ENCODE results near the gene FBXO27. TPM values are rescaled to one million over a fixed set of nuclear protein-coding genes. Genes with fewer than 3 reads are reported as not detected.

FBXO27 gene
- polyA plus RNA-seq, 3 donors: 7.1 to 8.7 (median 7.2) TPM

Other genes with a start within 250 kb of the FBXO27 start
- 1 to 10 TPM in 1 of 3 donors, under 1 TPM in 1, not detected in 1; 0.57 to 2.5 TPM for gene LGALS7B, start 243.3 kb downstream of the FBXO27 start, polyA plus RNA-seq (ENCODE audit: insufficient read length in 3 of 3)
- 1 to 10 TPM; 1.4 to 2.9 (median 2.0) TPM for gene LGALS4, start 219.6 kb downstream of the FBXO27 start, polyA plus RNA-seq (ENCODE audit: insufficient read length in 3 of 3)
- gene ECH1, start 200.8 kb downstream of the FBXO27 start, polyA plus RNA-seq (ENCODE audit: insufficient read length in 3 of 3): 100 to 1,000 TPM; 136 to 158 (median 147) TPM
- gene HNRNPL, start 182.6 kb downstream of the FBXO27 start, polyA plus RNA-seq (ENCODE audit: insufficient read length in 3 of 3): 100 to 1,000 TPM; 449 to 563 (median 527) TPM
- 1 to 10 TPM; 6.0 to 8.9 (median 7.8) TPM for gene RINL, start 154.3 kb downstream of the FBXO27 start, polyA plus RNA-seq (ENCODE audit: insufficient read length in 3 of 3)
- 10 to 100 TPM; 37.1 to 48.7 (median 42.1) TPM for gene SIRT2, start 132.9 kb downstream of the FBXO27 start, polyA plus RNA-seq (ENCODE audit: insufficient read length in 3 of 3)
- 10 to 100 TPM in 2 of 3 donors, 1 to 10 TPM in 1; 6.4 to 11.0 (median 10.4) TPM for gene NFKBIB, start 132.6 kb downstream of the FBXO27 start, polyA plus RNA-seq (ENCODE audit: insufficient read length in 3 of 3)
- 1 to 10 TPM in 1 of 3 donors, under 1 TPM in 2; 0.57 to 1.1 (median 0.65) TPM for gene CCER2, start 120.4 kb downstream of the FBXO27 start, polyA plus RNA-seq (ENCODE audit: insufficient read length in 3 of 3)
- gene SARS2, start 101.8 kb downstream of the FBXO27 start, polyA plus RNA-seq (ENCODE audit: insufficient read length in 3 of 3): 10 to 100 TPM; 43.2 to 56.0 (median 50.9) TPM
- gene MRPS12, start 101.6 kb downstream of the FBXO27 start, polyA plus RNA-seq (ENCODE audit: insufficient read length in 3 of 3): 10 to 100 TPM; 15.2 to 27.4 (median 26.5) TPM
- 10 to 100 TPM; 69.5 to 93.4 (median 71.4) TPM for gene FBXO17, start 56.8 kb downstream of the FBXO27 start, polyA plus RNA-seq (ENCODE audit: insufficient read length in 3 of 3)
- under 1 TPM; 0.20 to 0.72 (median 0.38) TPM for gene ACP7, start 51.8 kb upstream of the FBXO27 start, polyA plus RNA-seq (ENCODE audit: insufficient read length in 3 of 3)
- gene PAK4, start 93.2 kb upstream of the FBXO27 start, polyA plus RNA-seq (ENCODE audit: insufficient read length in 3 of 3): 10 to 100 TPM; 41.7 to 71.0 (median 65.6) TPM
- gene NCCRP1, start 164.4 kb upstream of the FBXO27 start, polyA plus RNA-seq (ENCODE audit: insufficient read length in 3 of 3): 1 to 10 TPM; 1.3 to 4.5 (median 1.7) TPM
- not detected for gene SYCN, start 171.7 kb upstream of the FBXO27 start, polyA plus RNA-seq (ENCODE audit: insufficient read length in 3 of 3)
- not detected for gene IFNL3, start 212.5 kb upstream of the FBXO27 start, polyA plus RNA-seq (ENCODE audit: insufficient read length in 3 of 3)
- under 1 TPM in 1 of 3 donors, not detected in 2; 0.11 TPM for gene IFNL4, start 216.3 kb upstream of the FBXO27 start, polyA plus RNA-seq (ENCODE audit: insufficient read length in 3 of 3)
- gene IFNL2, start 235.8 kb upstream of the FBXO27 start, polyA plus RNA-seq (ENCODE audit: insufficient read length in 3 of 3): not detected